Measurements from ENCODE around the gene TSSK6.

Gene TSSK6

GRCh38 chr19:19537075-19538048 is 22.0 kb upstream of the TSSK6 start:
- Histone ChIP-seq H2AFZ (ENCODE audit: low read depth, low read length) (no peak overlapping the region), H3K79me2 (ENCODE audit: low read length) (no peaks in the 10 kb centered on the region), H4K20me1 (ENCODE audit: insufficient read depth, low read length) (no peaks in the 10 kb centered on the region), H3K9me3 (ENCODE audit: insufficient read depth, low read length) (no peaks in the 10 kb centered on the region), H3K27ac (ENCODE audit: low read length) (no peak overlapping the region), H3K4me3 (ENCODE audit: low read length) (no peak overlapping the region), H3K4me1 (ENCODE audit: low read length) (peaks cover 3% of the 10 kb centered on the region; the same call in 1 of the 2 replicates), H3K4me2 (ENCODE audit: low read length) (no peak overlapping the region), H3K9ac (ENCODE audit: low read length) (no peak overlapping the region), H3K36me3 (replicated peaks; ENCODE audit: low read depth, low read length) (no peaks in the 10 kb centered on the region), H3K27me3 (ENCODE audit: low read depth, low read length) (no peaks in the 10 kb centered on the region)
- TF ChIP-seq, protein P1, sequence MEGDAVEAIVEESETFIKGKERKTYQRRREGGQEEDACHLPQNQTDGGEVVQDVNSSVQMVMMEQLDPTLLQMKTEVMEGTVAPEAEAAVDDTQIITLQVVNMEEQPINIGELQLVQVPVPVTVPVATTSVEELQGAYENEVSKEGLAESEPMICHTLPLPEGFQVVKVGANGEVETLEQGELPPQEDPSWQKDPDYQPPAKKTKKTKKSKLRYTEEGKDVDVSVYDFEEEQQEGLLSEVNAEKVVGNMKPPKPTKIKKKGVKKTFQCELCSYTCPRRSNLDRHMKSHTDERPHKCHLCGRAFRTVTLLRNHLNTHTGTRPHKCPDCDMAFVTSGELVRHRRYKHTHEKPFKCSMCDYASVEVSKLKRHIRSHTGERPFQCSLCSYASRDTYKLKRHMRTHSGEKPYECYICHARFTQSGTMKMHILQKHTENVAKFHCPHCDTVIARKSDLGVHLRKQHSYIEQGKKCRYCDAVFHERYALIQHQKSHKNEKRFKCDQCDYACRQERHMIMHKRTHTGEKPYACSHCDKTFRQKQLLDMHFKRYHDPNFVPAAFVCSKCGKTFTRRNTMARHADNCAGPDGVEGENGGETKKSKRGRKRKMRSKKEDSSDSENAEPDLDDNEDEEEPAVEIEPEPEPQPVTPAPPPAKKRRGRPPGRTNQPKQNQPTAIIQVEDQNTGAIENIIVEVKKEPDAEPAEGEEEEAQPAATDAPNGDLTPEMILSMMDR (IDR thresholded peaks at IDR 0.05; ENCODE audit: low read depth, low read length): no peak
- TF ChIP-seq EZH2phosphoT487 (IDR thresholded peaks at IDR 0.05; ENCODE audit: low read depth): no peak

- TF ChIP-seq EZH2phosphoT487 (IDR thresholded peaks at IDR 0.05; ENCODE audit: low read depth): no peak
- TF ChIP-seq, protein P1 (IDR thresholded peaks at IDR 0.05; ENCODE audit: low read depth, low read length): no peak
- no peak overlapping the region for H3K4me2 ChIP-seq (ENCODE audit: low read length)
- H3K36me3 ChIP-seq (replicated peaks; ENCODE audit: low read depth, low read length): no peaks in the 10 kb centered on the region
- no peak overlapping the region for H3K9ac ChIP-seq (ENCODE audit: low read length)
- no peak overlapping the region for H3K27ac ChIP-seq (ENCODE audit: low read length)
- H4K20me1 ChIP-seq (ENCODE audit: insufficient read depth, low read length): no peaks in the 10 kb centered on the region
- H3K4me1 ChIP-seq (ENCODE audit: low read length): peaks cover 3% of the 10 kb centered on the region; the same call in 1 of the 2 replicates
- no peaks in the 10 kb centered on the region for H3K9me3 ChIP-seq (ENCODE audit: insufficient read depth, low read length)
- no peaks in the 10 kb centered on the region for H3K79me2 ChIP-seq (ENCODE audit: low read length)
- no peaks in the 10 kb centered on the region for H3K27me3 ChIP-seq (ENCODE audit: low read depth, low read length)
- no peak overlapping the region for H3K4me3 ChIP-seq (ENCODE audit: low read length)
- H2AFZ ChIP-seq (ENCODE audit: low read depth, low read length): no peak overlapping the region
These were observed 20.2 kb upstream of the TSSK6 start for GRCh38 chr19:19535311-19536191.

- no peak overlapping the region for H3K4me3 ChIP-seq (ENCODE audit: low read length)
- no peak overlapping the region for H2AFZ ChIP-seq (ENCODE audit: low read depth, low read length)
- no peak overlapping the region for H3K9ac ChIP-seq (ENCODE audit: low read length)
- peaks cover 3% of the 10 kb centered on the region; the same call in 1 of the 2 replicates for H3K4me1 ChIP-seq (ENCODE audit: low read length)
- no peak for TF ChIP-seq EZH2phosphoT487 (IDR thresholded peaks at IDR 0.05; ENCODE audit: low read depth)
- TF ChIP-seq, protein P1 (IDR thresholded peaks at IDR 0.05; ENCODE audit: low read depth, low read length): no peak
- no peak overlapping the region for H3K27ac ChIP-seq (ENCODE audit: low read length)
- no peaks in the 10 kb centered on the region for H3K27me3 ChIP-seq (ENCODE audit: low read depth, low read length)
- no peak overlapping the region for H3K4me2 ChIP-seq (ENCODE audit: low read length)
- H3K36me3 ChIP-seq (replicated peaks; ENCODE audit: low read depth, low read length): no peaks in the 10 kb centered on the region
- no peaks in the 10 kb centered on the region for H3K9me3 ChIP-seq (ENCODE audit: insufficient read depth, low read length)
- H4K20me1 ChIP-seq (ENCODE audit: insufficient read depth, low read length): no peaks in the 10 kb centered on the region
- H3K79me2 ChIP-seq (ENCODE audit: low read length): no peaks in the 10 kb centered on the region
These were observed 19.4 kb upstream of the TSSK6 start for GRCh38 chr19:19534556-19535265.
